Measurements from ENCODE around the gene BECN2. TPM values are rescaled to one million over a fixed set of nuclear protein-coding genes. Genes with fewer than 3 reads are reported as not detected.
"Not testable (repeated sequence)": the region's sequence is repeated elsewhere in the genome, so short reads cannot be mapped to it uniquely, and the experiment has no call there.

BECN2 gene
- total and polyA plus RNA-seq, 5 donors from 2014 or later: not detected

GRCh38 chr1:241985787-241986186, 28.2 kb downstream of the BECN2 start:
- Mint-ChIP-seq H3K36me3 (no peaks in the 10 kb centered on the region), H3K9me3 (peaks cover 0 to 1% (median 0%) of the 10 kb centered on the region in 7 donors), H3K27ac (no peak overlapping the region), H3K4me3 (no peak overlapping the region), H3K27me3 (peaks cover 5% of the 10 kb centered on the region), H3K4me1 (no peaks in the 10 kb centered on the region)
- Histone ChIP-seq H3K4me3 (ENCODE audit: low read depth, low read length) (no peak overlapping the region), H3K36me3 (ENCODE audit: control insufficient read depth, insufficient read depth, low read length) (no peaks in the 10 kb centered on the region), H3K9me3 (ENCODE audit: control insufficient read depth in 2 of 2, low read length in 2 of 2) (no peaks in the 10 kb centered on the region), H3K4me1 (ENCODE audit: control insufficient read depth, insufficient read depth, low read length, poor library complexity, severe bottlenecking) (no peaks in the 10 kb centered on the region), H3K27me3 (ENCODE audit: control insufficient read depth, insufficient read depth, low read length) (no peaks in the 10 kb centered on the region), H3K27ac (ENCODE audit: insufficient read depth, low read length, poor library complexity, severe bottlenecking) (no peak overlapping the region)
- ATAC-seq (ENCODE audit: low read depth in 2 of 2) (no peak), DNase-seq (peak in 1 of 3 donors; percentile 16)

DNA sequence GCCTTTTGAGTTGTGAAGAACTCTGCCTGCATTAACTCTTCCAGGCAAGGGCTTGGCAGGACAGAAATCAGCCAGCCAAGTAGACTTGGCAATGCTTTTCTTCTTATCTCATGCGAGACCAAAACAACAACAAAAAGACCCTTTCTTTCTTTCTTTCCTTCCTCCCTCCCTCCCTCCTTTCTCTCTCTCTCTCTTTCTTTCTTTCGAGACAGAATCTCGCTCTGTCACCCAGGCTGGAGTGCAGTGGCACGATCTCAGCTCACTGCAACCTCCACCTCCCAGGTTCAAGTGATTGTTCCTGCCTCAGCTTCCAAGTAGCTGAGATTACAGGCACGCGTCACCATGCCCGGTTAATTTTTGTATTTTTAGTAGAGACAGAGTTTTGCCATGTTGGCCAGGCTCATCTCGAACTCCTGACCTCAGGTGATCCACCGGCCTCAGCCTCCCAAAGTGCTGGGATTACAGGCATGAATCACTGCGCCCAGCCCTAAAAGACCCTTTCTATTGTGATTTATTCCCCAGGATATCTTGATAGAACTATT, 30.9 kb downstream of the BECN2 start:
- not testable (repeated sequence) for ATAC-seq (ENCODE audit: low read depth in 2 of 2); H3K4me1 Mint-ChIP-seq; H3K9me3 Mint-ChIP-seq

GRCh38 chr1:241990040-241990439, 32.5 kb downstream of the BECN2 start:
- H3K4me1 Mint-ChIP-seq: no peaks in the 10 kb centered on the region
- Histone ChIP-seq H3K36me3 (ENCODE audit: control insufficient read depth, insufficient read depth, low read length) (no peaks in the 10 kb centered on the region), H3K27me3 (ENCODE audit: control insufficient read depth, insufficient read depth, low read length) (no peaks in the 10 kb centered on the region), H3K9me3 (ENCODE audit: control insufficient read depth in 2 of 2, low read length in 2 of 2) (no peaks in the 10 kb centered on the region), H3K4me1 (ENCODE audit: control insufficient read depth, insufficient read depth, low read length, poor library complexity, severe bottlenecking) (no peaks in the 10 kb centered on the region), H3K27ac (ENCODE audit: insufficient read depth, low read length, poor library complexity, severe bottlenecking) (no peak overlapping the region), H3K4me3 (ENCODE audit: low read depth, low read length) (no peak overlapping the region)
- peaks cover 4% of the 10 kb centered on the region for H3K27me3 Mint-ChIP-seq
- H3K27ac Mint-ChIP-seq: no peak overlapping the region
- H3K36me3 Mint-ChIP-seq: no peaks in the 10 kb centered on the region
- H3K4me3 Mint-ChIP-seq: no peak overlapping the region
- ATAC-seq (ENCODE audit: low read depth in 2 of 2) (no peak), DNase-seq (no peak)
- H3K9me3 Mint-ChIP-seq: no peaks in the 10 kb centered on the region

More for the DNA sequence above, 30.9 kb downstream of the BECN2 start:
- H3K27ac ChIP-seq (ENCODE audit: insufficient read depth, low read length, poor library complexity, severe bottlenecking); H3K36me3 ChIP-seq (ENCODE audit: control insufficient read depth, insufficient read depth, low read length); DNase-seq; H3K36me3 Mint-ChIP-seq; H3K9me3 ChIP-seq (ENCODE audit: control insufficient read depth in 2 of 2, low read length in 2 of 2); H3K4me1 ChIP-seq (ENCODE audit: control insufficient read depth, insufficient read depth, low read length, poor library complexity, severe bottlenecking); H3K4me3 ChIP-seq (ENCODE audit: low read depth, low read length); H3K27me3 Mint-ChIP-seq; H3K27me3 ChIP-seq (ENCODE audit: control insufficient read depth, insufficient read depth, low read length); H3K27ac Mint-ChIP-seq; H3K4me3 Mint-ChIP-seq: not testable (repeated sequence)

- H3K4me3 Mint-ChIP-seq: no peak overlapping the region
These were observed 35.2 kb downstream of the BECN2 start for GRCh38 chr1:241992734-241993133.

DNA sequence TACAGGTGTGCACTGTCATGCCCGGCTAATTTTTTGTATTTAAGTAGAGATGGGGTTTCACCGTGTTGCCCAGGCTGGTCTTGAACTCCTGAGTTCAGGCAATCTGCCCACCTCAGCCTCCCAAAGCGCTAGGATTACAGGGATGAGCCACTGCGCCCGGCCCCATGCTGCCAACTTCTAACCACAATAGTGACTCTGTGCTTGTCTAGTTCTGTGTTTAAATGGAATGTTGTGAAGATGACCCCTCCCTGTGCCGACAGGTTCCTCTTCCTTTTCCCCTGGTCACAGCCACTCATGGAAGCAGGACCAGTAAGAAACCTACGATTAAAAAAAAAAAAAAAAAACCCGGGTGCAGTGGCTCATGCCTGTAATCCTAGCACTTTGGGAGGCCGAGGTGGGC, 36.6 kb downstream of the BECN2 start:
- DNase-seq: no peak
- H3K9me3 ChIP-seq (ENCODE audit: control insufficient read depth in 2 of 2, low read length in 2 of 2): no peaks in the 10 kb centered on the region
- H3K27me3 ChIP-seq (ENCODE audit: control insufficient read depth, insufficient read depth, low read length): no peaks in the 10 kb centered on the region
- no peaks in the 10 kb centered on the region for H3K36me3 ChIP-seq (ENCODE audit: control insufficient read depth, insufficient read depth, low read length)
- no peak overlapping the region for H3K27ac ChIP-seq (ENCODE audit: insufficient read depth, low read length, poor library complexity, severe bottlenecking)
- no peaks in the 10 kb centered on the region for H3K9me3 Mint-ChIP-seq
- H3K36me3 Mint-ChIP-seq: no peaks in the 10 kb centered on the region
- peaks cover 4% of the 10 kb centered on the region for H3K4me1 ChIP-seq (ENCODE audit: control insufficient read depth, insufficient read depth, low read length, poor library complexity, severe bottlenecking)
- no peak for ATAC-seq (ENCODE audit: low read depth in 2 of 2)
- peaks cover 4% of the 10 kb centered on the region for H3K27me3 Mint-ChIP-seq
- no peak overlapping the region for H3K4me3 Mint-ChIP-seq
- peak overlapping the region in 1 of 3 donors; percentile 66 for H3K27ac Mint-ChIP-seq
- H3K4me3 ChIP-seq (ENCODE audit: low read depth, low read length): no peak overlapping the region
- peaks cover 0 to 6% (median 0%) of the 10 kb centered on the region in 4 donors for H3K4me1 Mint-ChIP-seq

More at GRCh38 chr1:241992734-241993133, 35.2 kb downstream of the BECN2 start:
- H3K27ac ChIP-seq (ENCODE audit: insufficient read depth, low read length, poor library complexity, severe bottlenecking): no peak overlapping the region
- DNase-seq (no peak), ATAC-seq (ENCODE audit: low read depth in 2 of 2) (no peak)
- no peaks in the 10 kb centered on the region for H3K36me3 ChIP-seq (ENCODE audit: control insufficient read depth, insufficient read depth, low read length)
- H3K4me1 ChIP-seq (ENCODE audit: control insufficient read depth, insufficient read depth, low read length, poor library complexity, severe bottlenecking): no peaks in the 10 kb centered on the region
- H3K9me3 Mint-ChIP-seq: no peaks in the 10 kb centered on the region
- no peak overlapping the region for H3K27ac Mint-ChIP-seq
- H3K36me3 Mint-ChIP-seq: no peaks in the 10 kb centered on the region
- H3K9me3 ChIP-seq (ENCODE audit: control insufficient read depth in 2 of 2, low read length in 2 of 2): no peaks in the 10 kb centered on the region
- H3K27me3 ChIP-seq (ENCODE audit: control insufficient read depth, insufficient read depth, low read length): no peaks in the 10 kb centered on the region
- H3K4me1 Mint-ChIP-seq: no peaks in the 10 kb centered on the region
- peaks cover 4% of the 10 kb centered on the region for H3K27me3 Mint-ChIP-seq
- H3K4me3 ChIP-seq (ENCODE audit: low read depth, low read length): no peak overlapping the region

DNA sequence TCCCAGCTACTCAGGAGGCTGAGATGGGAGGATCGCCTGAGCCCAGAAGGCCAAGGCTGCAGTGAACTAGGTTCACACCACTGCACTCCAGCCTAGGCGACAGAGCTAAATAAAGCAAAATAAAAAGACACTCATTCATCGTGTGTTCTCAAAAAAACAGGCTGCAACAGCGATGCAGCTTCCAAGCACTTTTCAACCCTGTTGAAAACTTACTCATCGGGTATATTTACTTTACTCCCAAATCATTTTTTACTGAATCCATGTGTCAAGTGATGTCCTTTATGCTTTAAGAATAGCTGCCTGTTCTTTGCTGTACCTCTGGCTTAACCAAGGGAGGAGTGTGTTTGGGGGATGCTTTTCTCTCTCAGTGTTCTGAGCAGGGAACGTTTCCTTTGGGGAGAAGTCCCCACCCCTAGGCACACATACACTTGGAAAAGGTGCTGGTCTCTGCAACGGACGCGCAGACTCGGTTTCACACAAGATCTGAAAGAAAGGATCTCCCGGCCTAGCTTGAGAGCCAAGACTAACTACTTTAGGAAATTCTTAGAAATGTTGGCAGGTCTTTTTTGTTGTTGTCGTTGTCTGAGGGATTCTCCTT, 39.9 kb downstream of the BECN2 start:
- H3K36me3 Mint-ChIP-seq: no peaks in the 10 kb centered on the region

GRCh38 chr1:241998412-241998921, 40.9 kb downstream of the BECN2 start:
- ATAC-seq (ENCODE audit: low read depth in 2 of 2) (peak; percentile 24 to 31), DNase-seq (peak; percentile 6 to 51 (median 42))
- Histone ChIP-seq H3K27me3 (ENCODE audit: control insufficient read depth, insufficient read depth, low read length) (no peaks in the 10 kb centered on the region), H3K9me3 (ENCODE audit: control insufficient read depth in 2 of 2, low read length in 2 of 2) (no peaks in the 10 kb centered on the region), H3K4me1 (ENCODE audit: control insufficient read depth, insufficient read depth, low read length, poor library complexity, severe bottlenecking) (peaks cover 4% of the 10 kb centered on the region), H3K36me3 (ENCODE audit: control insufficient read depth, insufficient read depth, low read length) (no peaks in the 10 kb centered on the region), H3K27ac (ENCODE audit: insufficient read depth, low read length, poor library complexity, severe bottlenecking) (no peak overlapping the region), H3K4me3 (ENCODE audit: low read depth, low read length) (no peak overlapping the region)
- Mint-ChIP-seq H3K27me3 (peaks cover 7% of the 10 kb centered on the region), H3K27ac (no peak overlapping the region), H3K36me3 (no peaks in the 10 kb centered on the region), H3K4me1 (peaks cover 0 to 8% (median 0%) of the 10 kb centered on the region in 4 donors), H3K4me3 (peak overlapping the region in 2 of 4 donors; percentile 47 to 75), H3K9me3 (no peaks in the 10 kb centered on the region)

More for the DNA sequence above, 39.9 kb downstream of the BECN2 start:
- no peak for ATAC-seq (ENCODE audit: low read depth in 2 of 2)
- Mint-ChIP-seq H3K4me3 (no peak overlapping the region), H3K27ac (no peak overlapping the region), H3K27me3 (peaks cover 8% of the 10 kb centered on the region), H3K9me3 (no peaks in the 10 kb centered on the region), H3K4me1 (peaks cover 0 to 8% (median 0%) of the 10 kb centered on the region in 4 donors)
- no peak overlapping the region for H3K27ac ChIP-seq (ENCODE audit: insufficient read depth, low read length, poor library complexity, severe bottlenecking)
- peaks cover 4% of the 10 kb centered on the region for H3K4me1 ChIP-seq (ENCODE audit: control insufficient read depth, insufficient read depth, low read length, poor library complexity, severe bottlenecking)
- H3K36me3 ChIP-seq (ENCODE audit: control insufficient read depth, insufficient read depth, low read length): no peaks in the 10 kb centered on the region
- no peak overlapping the region for H3K4me3 ChIP-seq (ENCODE audit: low read depth, low read length)
- no peak for DNase-seq
- no peaks in the 10 kb centered on the region for H3K27me3 ChIP-seq (ENCODE audit: control insufficient read depth, insufficient read depth, low read length)
- no peaks in the 10 kb centered on the region for H3K9me3 ChIP-seq (ENCODE audit: control insufficient read depth in 2 of 2, low read length in 2 of 2)

DNA sequence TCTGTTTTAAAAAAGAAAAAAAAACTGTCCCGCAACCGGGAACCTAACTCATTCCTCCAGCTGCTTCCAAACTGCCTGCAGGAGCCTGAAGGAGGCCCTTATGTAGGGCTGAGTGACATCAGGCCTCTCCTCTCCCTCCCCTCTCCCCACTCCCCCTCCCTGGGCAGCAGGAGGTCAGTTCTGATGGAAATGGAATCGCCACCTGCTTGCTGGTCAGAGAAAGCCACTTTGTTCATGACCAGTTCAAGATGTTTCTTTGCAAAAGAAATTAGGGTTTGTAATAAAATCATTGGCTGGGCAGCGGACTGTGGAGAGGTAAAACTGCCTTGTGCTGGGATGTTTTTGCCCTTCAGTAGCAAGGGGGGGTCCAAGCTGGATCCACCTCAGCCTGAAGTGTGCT, 41.5 kb downstream of the BECN2 start, which contains the start of gene MAP1LC3C:
TSS of gene MAP1LC3C (minus strand) at position 73 of the 400 bp plus-strand sequence. CDS start 90 bp downstream, outside the sequence.
- Mint-ChIP-seq H3K36me3 (no peaks in the 10 kb centered on the region), H3K27me3 (peaks cover 4% of the 10 kb centered on the region), H3K27ac (no peak within 1 kb of the TSS), H3K4me1 (peaks cover 0 to 8% (median 0%) of the 10 kb centered on the region in 4 donors), H3K9me3 (no peaks in the 10 kb centered on the region), H3K4me3 (peak within 1 kb of the TSS in 2 of 4 donors; percentile 47 to 75)
- peaks cover 4% of the 10 kb centered on the region for H3K4me1 ChIP-seq (ENCODE audit: control insufficient read depth, insufficient read depth, low read length, poor library complexity, severe bottlenecking)
- H3K4me3 ChIP-seq (ENCODE audit: low read depth, low read length): no peak within 1 kb of the TSS
- no peaks in the 10 kb centered on the region for H3K9me3 ChIP-seq (ENCODE audit: control insufficient read depth in 2 of 2, low read length in 2 of 2)
- no peak for ATAC-seq (ENCODE audit: low read depth in 2 of 2)
- no peaks in the 10 kb centered on the region for H3K36me3 ChIP-seq (ENCODE audit: control insufficient read depth, insufficient read depth, low read length)
- H3K27ac ChIP-seq (ENCODE audit: insufficient read depth, low read length, poor library complexity, severe bottlenecking): no peak within 1 kb of the TSS
- DNase-seq: no peak
- H3K27me3 ChIP-seq (ENCODE audit: control insufficient read depth, insufficient read depth, low read length): no peaks in the 10 kb centered on the region

Data from CD4-positive, CD25-positive, alpha-beta regulatory T cell (primary cell).